Measurements from ENCODE around the gene SYNJ2.
A peak's percentile ranks its signal among the peaks of the same experiment; 100 is the strongest.

Gene SYNJ2

DNA sequence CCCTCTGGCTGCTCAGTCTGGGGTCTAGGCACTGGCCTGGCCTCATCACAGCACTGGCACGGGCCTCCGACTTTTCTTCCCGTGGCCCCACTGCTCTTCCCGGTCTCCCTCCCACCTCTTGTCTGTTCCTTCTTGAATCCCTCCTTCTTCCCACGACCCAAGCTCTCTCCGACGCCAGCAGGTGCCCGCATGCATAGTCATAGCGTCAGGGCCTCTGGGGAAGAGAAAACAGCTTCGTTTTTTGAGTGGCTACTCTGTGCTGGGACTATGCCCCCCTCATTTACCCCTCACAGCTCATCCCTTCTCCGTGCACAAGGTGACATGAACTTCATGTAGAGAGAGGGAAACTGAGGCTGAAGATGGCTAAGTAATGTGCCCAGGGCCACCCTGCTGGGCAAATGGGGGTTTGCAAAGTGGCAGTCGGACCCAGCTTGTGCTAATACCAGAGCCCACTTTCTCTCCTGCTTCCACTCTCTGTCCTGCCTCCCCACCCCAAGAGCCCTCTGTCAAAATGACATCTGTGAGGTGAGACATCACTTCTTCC lies 59.2 kb downstream of the SYNJ2 start:
- DNase-seq = peak in 1 of 51 donors; percentile 41

DNA sequence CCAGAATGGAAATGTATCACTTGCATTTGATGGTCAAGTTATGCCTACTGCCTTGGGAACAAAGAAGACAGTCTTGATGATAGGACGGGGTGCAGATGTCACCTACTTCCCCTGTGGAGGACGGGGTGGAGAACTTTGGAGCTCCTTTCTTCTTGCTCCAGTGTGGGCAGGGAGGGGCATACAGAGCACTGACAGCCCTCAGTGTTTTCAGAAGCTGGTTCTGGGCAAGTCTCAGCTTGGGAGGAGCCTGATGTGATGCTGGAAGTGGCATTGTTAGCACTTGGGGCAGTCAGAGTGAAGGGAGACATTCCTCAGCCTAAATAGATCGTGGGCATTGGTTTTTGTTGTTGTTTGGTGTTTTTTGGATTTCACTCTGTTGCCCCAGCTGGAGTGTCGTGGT lies 59.7 kb downstream of the SYNJ2 start:
- DNase-seq = peak in 1 of 51 donors; percentile 19

DNA sequence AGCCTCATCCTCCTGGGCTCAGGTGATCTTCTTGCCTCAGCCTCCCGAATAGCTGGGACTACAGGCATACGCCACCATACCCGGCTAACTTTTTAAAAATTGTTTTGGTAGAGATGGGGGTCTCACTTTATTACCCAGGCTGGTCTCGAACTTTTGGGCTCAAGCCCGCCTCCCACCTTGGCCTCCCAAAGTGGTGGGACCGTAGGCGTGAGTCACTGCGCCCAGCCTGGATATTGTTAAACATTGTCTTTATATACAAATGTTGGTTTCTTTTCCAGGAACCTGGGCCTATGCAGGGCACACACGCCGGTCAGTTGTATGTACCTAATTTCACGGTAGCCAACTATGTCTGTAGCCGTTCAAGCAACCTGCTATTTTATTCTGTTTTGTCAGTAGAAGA lies 60.1 kb downstream of the SYNJ2 start:
- no peak for DNase-seq

DNA sequence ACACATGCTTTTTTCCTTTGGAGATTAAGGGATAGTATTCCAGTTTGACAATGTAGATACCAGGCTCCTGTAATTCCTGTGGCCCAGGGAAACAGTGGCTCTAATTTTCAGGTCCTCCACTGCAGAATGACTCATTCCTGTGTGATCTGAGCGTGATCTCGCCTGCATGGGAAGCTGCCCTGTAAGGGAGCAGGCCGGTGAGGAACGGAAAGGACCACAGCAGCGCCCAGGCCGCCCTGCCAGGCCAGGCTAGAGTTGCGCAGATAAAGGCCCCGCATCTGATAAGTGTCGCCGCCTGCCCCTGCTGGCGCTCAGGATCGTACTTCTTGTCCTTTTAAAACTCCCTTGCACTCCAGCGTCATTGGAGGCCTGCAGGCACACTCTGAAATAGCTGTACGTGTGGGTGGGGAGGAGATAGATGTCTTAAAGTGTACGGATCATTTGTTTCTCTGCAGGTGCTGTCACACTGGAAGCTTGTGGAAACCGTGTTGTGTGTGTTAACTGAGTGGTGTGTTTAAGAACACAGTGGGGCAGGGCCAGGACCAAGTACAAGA lies 60.7 kb downstream of the SYNJ2 start:
- DNase-seq = peak in 4 of 51 donors; percentile 27 to 70 (median 32)

DNA sequence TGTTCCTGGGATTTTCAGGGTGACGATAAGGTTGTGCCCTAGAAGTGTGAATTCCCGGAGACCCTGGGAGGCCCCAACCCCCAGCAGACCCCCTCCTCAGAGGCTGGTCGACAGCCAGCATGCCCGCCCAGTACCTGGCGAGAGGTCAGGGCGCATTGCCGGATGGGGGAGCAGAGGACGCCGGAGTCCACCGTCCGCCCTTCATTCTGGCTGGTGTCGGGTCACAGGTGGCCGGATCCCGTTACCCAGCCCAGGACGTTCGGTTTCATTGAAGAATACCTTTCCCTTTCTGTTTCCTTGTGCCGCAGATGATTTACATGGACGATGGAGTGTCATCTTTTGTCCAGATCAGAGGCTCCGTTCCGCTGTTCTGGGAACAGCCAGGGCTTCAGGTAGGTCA lies 61.3 kb downstream of the SYNJ2 start:
- no peak for DNase-seq

DNA sequence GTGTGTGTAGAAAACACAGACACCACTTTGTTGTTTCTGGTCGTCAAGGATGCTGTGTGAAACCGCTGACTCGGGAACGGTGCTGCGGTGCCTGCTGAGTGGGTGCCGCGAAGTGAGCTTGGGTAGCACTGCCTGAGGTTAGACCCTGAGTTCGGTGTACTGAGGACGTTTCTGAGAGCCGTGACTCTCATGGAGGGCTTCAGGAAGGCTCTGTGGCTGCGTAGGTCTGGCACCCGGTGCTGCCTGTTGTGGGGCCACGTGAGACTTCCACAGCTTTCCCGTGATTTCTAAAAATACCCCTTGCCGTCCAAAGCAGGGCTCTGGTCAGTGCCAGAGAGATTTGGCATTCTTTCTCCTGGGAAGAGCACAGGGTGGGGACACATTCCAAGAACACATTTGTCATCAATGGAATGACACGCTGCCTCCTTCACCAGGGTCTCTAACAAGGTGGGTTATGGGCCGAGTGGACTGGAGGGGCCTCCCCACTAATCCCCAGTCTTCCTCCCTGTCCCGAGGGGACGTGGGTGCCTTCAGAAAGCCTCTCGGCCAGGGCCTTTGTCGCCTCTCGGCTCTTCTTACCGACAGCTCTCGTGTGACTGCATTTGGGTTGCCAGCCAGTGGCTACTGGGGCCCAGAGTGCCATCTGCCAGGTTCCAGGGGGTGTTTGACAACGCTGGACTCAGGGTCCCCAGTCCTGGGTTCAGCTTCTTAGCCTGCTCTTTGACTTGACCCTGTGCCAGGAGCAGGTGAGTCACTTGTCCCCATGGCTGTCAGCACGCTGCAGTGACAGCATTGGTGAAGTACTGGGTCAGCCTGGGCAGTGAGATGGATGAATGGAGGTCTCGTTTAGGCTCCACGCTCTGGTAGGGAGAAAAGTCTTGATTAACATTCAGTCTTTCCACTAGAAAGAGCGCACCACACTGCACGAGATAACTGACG lies 62.2 kb downstream of the SYNJ2 start:
- DNase-seq = no peak

DNA sequence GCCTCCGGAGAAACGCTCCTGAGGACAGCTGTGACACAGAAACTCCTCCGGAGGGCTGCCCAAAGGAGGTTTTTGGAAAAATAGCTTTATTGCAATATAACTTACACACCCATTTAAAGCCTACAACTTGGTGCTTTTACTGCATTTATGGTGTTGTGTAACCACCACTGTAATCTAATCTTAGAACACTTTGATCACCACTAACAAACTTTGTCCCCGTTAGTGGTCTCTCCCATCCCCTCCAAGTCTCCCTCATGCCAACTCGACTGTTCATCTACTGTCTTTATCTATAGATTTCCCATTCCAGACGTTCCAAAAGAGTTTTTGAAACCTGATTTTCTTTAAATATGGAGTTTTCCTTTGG lies 62.8 kb downstream of the SYNJ2 start:
- DNase-seq = no peak

DNA sequence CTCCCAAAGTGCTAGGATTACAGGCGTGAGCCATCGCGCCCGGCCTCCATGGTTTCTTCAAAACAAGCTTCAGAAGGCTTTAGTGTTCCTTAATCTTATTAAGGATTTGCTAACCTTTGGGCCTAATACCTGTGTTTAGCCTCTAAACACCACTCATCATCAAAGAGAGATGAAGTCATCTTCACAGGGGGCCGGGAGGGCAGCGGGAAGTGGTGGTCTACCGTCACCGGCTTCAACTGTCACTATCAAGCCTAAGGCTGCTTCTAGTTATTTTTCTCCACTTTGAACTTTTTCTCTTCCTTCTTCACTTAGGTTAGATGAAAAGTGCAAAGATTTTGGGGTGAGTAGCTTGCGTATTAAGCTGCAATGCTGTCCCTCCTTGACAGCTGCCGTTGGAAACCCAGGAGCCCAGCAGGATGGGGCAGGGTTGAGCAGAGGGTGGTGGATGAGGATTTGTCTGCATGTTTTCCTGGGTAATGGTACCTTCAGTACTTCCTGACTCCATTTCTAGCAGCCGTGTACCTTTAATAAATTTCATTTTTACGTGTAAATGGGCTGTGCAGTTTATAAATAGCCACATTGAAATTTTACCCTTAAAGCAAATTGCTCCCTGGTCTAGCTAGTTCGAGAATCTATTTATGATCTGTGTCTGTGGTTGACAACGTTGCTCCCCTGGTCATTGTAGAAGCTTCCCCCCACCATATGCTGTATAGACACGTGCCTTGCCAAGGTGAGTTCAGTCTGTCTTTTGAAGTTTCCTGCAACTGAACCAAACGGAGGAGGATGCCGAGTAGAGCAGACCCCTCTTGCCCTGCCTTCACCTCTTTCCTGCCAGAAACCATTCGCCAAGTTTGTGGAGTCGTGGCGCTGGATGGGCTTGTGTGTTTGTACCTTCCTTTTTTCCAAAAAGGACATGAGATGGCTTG lies 64.8 kb downstream of the SYNJ2 start:
- no peak for DNase-seq

DNA sequence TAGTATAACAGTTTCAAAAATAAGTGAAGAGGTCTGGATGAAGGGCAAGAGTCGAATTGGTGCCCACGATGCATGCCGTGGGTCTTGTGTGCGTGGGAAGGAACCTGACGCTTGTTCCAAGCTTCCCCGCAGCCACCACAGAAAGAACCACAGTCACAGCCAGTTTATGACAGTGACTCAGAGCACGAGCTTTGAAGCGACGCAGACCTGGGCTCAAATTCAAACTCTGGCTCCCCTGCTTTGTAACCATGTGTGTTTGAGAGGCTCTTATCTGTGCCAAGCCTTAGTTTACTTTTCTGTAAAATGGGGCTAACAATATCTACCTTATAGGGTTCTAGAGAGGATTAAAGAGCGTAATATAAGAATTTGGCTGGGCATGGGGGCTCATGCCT lies 65.5 kb downstream of the SYNJ2 start:
- peak in 2 of 51 donors; percentile 40 to 60 for DNase-seq

DNA sequence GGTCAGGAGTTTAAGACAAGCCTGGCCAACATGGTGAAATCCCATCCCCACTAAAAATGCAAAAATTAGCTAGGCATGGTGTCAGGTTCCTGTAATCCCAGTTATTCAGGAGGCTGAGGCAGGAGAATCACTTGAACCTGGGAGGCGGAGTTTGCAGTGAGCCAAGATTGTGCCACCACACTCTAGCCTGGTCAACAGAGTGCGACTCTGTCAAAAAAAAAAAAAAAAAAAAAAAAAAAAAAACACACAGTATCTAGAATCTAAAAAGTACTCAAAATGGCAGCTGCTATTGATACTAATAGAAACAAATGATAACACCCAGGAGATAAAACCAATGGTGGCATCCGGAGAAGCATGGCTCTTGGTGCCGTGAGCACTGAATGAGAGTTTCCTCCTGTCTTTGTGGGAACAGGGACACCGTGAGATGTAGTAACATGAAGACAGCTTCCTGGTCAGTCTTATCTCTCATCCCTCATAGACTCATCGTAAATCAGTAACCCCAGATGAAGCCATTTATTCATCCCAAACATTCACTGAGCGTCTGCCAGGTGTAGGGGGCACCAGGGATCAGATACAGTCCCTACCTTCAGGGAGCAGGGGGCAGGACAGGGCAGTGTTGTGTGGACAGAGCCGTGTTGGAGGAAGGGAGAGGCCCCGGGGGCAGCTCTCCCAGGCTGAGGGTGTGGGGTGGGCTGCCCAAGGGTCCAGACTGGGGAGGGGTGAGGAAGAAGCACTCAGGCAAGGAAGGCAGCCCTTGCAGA lies 66.1 kb downstream of the SYNJ2 start:
- DNase-seq = no peak

DNA sequence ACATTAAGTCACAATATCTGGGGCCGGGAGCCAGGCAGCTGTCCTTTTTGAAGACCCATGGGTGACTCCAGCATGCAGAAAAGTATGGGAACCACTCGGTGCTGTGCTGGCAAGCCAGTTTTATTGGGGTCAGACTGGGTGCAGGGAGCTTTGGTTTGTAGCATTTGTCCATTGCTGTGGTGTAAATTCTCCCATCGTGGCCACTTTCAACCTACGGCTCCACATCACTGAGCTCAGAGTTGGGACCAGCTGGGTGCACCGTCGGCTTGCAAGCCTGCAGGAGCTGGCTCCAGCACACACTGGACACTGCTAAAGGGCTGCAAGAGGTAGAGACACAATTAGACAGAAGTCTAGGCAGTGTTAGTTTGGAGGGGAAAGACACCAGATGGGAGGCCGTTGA lies 66.9 kb downstream of the SYNJ2 start:
- no peak for DNase-seq

DNA sequence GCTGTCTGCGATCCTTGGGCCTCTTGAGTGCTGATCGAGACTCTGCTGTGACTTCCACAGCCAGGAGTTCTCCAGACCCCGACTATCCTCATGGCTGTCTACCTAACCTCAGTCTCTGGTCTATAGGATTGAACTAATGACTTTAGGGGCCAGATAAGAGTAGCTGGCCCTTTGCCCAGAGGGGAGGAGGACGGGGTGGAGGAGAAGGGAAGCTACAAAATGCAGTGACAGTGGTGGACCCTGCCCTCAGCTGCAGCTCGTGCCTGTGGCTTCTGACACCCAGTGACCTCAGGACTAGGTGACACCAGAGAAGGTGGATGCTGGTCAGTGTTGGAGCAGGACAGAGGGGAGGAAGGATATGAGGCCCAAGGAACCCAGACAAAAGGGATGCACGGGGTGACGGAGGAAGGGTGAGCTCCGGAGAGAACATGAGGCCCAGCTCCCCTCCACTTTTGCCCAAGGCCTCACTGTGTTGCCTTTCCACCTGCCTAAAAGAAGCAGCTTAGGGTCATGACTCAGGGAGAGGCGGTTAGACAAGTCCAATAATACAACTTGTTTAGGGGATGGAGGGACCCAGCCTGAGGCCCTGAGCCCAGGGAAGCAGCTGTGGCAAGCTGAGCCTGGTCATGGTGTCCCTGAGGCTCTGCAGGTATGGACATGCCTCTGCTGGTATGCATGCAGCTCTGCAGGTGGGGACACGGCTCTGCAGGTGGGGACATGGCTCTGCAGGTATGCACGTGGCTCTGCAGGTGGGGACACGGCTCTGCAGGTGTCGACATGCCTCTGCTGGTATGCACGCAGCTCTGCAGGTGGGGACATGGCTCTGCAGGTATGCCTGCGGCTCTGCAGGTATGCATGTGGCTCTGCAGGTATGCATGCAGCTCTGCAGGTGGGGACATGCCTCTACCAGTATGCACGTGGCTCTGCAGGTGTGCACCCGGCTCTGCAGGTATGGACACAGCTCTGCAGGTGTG lies 67.7 kb downstream of the SYNJ2 start:
- no peak for DNase-seq

DNA sequence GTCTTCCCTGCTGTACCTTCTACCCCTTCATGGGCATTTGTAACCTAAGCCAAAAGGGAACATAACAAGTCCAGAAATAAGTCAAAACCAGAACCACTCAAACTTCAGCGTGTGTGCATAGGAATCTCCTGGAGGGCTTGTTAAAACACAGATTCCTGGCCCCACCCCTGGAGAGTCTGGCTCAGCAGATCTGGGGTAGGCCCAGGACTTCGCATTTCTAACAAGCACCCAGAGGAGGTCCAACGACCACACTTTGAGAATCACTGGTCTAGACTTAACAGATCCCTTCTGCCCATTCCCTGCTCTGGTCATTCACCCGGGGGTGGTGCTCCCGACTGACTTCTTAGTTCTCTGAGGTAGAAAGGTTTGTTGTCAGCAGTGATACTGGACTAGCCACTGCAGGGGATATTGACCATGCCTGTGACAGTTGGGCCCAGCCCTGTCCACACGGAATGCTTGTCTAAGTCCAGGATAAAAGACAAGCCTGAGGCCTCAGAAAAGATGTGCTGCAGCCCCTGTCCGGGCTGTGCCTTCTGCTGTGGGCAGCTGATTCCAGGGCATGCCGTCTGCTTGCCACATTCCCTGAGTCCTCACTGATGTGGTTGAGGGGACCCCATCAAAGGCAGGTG lies 68.6 kb downstream of the SYNJ2 start:
- DNase-seq = no peak

DNA sequence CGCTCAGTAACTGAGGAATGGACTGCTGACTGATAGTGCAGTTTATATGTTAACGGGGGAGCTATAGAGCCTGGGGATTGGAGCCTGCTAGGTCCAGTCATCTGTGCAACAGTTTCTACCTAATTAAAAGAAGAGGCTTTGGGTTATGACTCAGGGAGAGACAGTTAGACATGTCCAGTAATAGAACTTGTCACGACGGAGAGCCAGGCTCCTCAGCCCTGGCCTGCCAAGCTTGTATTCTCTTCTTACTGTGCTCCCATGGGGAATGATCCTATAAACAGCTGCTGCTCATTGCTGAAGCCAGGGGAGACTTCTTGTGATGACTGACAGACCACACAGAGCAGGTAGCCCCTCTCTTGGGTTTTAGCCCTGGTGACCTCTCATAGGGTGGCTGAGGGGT lies 69.3 kb downstream of the SYNJ2 start:
- DNase-seq = no peak

DNA sequence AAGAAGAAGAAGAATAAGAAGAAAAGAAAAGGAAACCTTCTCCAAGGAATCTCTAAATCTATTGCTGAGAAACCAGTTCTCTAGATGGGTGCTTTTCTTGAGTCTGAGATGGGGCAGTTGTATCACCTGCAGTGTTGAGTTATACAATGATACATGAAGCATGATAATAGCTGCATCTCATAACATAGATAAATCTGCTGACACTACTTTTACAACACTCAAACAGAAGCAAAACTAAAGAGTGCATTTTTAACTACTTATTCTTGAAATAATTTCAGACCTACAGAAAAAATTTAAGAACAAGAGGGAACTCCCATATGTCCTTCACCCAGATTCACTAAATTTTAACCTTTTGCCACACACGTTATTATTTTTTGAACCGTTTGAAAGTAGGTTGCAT lies 70.3 kb downstream of the SYNJ2 start:
- no peak for DNase-seq

DNA sequence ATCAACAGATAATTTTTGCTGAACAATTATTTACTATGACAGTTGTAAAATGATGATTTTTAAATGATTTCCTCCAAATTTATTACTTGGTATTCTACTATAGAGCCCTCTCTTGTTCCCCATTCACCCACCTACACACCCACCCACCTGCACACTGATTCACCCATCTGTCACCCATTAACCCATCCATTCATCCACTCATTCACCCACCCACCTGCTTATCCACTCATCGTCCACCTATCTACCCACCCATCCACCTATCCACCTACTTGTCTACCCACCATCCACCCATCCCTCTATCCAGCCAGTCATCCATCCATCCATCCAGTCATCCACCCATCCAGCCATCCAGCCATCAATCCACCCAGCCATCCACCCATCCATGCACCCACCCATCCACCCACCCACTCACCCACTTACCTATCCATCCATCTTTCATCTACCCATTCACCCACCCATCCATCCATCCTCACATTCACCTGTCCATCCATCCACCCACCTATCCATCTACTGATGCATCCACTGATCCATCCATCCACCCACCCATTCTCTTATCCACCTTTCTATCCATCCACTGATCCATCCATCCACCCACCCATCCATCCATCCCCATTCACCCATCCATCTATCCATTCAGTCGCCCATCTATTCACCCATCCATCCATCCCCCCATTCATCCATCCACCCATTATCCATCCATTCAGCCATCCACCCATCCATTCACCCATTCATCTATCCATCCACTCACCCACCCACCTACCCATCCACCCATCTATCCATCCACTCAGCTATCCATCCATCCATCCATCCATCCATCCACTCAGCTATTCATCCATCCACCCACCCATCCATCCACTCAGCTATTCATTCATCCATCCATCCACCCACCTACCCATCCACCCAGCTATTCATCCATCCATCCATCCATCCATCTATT lies 72.0 kb downstream of the SYNJ2 start:
- no peak for DNase-seq

DNA sequence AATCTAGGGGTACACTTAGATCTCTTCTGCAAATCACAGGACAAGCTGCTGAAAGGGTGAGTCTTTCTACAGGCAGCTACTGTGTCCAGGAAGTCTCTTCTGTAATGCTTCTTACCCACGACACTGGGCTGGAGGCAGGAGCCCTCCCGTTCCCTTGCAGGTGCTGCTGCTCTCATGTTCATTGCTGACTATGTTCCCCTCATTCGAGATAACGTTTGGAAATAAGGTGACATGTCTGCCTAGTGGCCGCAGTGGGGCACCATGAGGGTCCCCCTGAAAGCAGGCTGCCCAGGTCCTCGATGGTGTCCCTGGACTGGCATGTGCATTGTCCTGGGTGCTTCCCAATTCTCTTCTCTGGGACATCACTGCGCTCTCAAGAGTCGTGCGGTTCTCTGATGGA lies 74.7 kb downstream of the SYNJ2 start:
- no peak for DNase-seq

DNA sequence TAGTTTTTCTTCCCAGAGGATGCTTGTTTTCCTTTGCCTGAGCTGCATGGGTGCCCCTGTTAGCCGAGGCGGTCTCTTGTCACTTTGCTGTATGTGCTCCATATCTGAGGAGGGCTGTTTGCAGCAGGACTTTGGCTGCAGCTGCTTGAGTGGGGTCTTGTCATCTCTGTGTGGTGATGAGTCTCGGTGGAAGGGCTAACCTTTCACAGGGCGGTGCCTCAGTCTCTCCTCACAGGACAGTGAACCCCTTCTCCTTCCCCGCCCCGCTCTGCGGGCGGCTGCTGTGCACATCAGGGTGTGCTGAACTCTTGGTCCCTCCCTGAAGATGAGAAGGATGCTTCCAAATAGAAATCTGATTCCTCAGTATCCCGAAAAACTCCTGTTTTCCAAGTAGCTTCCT lies 75.1 kb downstream of the SYNJ2 start:
- no peak for DNase-seq
